GM19328 (cell line): ENCODE data around the gene CBFA2T2.

ENCODE experiments used
- ATAC-seq: cut with Tn5 transposase; IDR thresholded peaks from one replicate; pipeline ENCODE4 v1.9.1; 2021; ENCODE audit warnings: mild to moderate bottlenecking, moderate library complexity; ENCODE audit not compliant: unreplicated experiment

The CBFA2T2 gene

GRCh38 chr20:33664085-33664761 lies 174.3 kb downstream of the CBFA2T2 start:
- no peak for ATAC-seq

- ATAC-seq = no peak
These were observed 174.9 kb downstream of the CBFA2T2 start for GRCh38 chr20:33664762-33665144.

- ATAC-seq = peak; percentile 61
These were observed 176.7 kb downstream of the CBFA2T2 start, which contains the start of gene ACTL10 for GRCh38 chr20:33666293-33667244. Gene ACTL10, plus strand, starts transcription at chr20:33666943. Its CDS starts 555 bp downstream, at chr20:33667498.

- peak; percentile 13 for ATAC-seq
These were observed 177.4 kb downstream of the CBFA2T2 start for GRCh38 chr20:33667245-33667675.

- ATAC-seq = peak; percentile 18
These were observed 178.0 kb downstream of the CBFA2T2 start for GRCh38 chr20:33667676-33668465.

GRCh38 chr20:33668466-33669155 lies 178.7 kb downstream of the CBFA2T2 start:
- ATAC-seq = no peak

GRCh38 chr20:33669224-33669623 lies 179.3 kb downstream of the CBFA2T2 start:
- ATAC-seq = no peak

GRCh38 chr20:33669873-33670640 lies 180.2 kb downstream of the CBFA2T2 start:
- no peak for ATAC-seq

- no peak for ATAC-seq
These were observed 181.0 kb downstream of the CBFA2T2 start for GRCh38 chr20:33670715-33671499.

GRCh38 chr20:33671573-33672288 lies 181.8 kb downstream of the CBFA2T2 start:
- ATAC-seq = no peak

- ATAC-seq = no peak
These were observed 182.7 kb downstream of the CBFA2T2 start for GRCh38 chr20:33672426-33673113.

GRCh38 chr20:33673114-33673409 lies 183.2 kb downstream of the CBFA2T2 start:
- ATAC-seq = no peak

- peak; percentile 48 for ATAC-seq
These were observed 183.8 kb downstream of the CBFA2T2 start for GRCh38 chr20:33673410-33674293.

- ATAC-seq = peak; percentile 61
These were observed 184.6 kb downstream of the CBFA2T2 start, which contains the start of gene NECAB3 for GRCh38 chr20:33674294-33675135. Gene NECAB3, minus strand, starts transcription at chr20:33674428. Its CDS starts 76 bp downstream, at chr20:33674352.

- no peak for ATAC-seq
These were observed 185.5 kb downstream of the CBFA2T2 start for GRCh38 chr20:33675136-33675959.
